Measurements from ENCODE around the gene ATP5IF1. TPM values are rescaled to one million over a fixed set of nuclear protein-coding genes. Genes with fewer than 3 reads are reported as not detected.

ATP5IF1 gene
- total and polyA plus RNA-seq, 2 of the 13 experiments (the other 11 are each of a cell fraction or from before 2014, with no cell fraction given) = 97.7 to 131 TPM

DNA sequence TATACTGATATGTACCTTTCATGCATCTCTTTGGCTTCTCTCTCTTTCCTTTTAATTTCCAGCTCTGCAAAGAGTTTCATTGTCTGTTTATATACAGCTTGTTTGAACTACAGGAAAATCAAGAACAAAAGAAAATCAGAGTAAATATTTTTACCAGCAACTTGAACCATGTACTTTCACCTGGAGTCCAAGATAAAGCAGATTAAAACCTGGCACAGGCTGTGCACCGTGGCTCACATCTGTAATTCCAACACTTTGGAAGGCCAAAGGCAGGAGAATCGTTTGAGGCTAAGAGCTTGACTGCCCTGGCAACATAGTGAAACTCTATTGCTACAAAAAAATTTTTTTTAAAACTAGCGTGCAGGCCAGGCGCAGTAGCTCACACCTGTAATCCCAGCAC is 30.7 kb upstream of the ATP5IF1 start:
- WGBS (ENCODE audit: low lambda C conversion rate) = 57% methylated on average over 4 of the region's 4 CpGs
- H3K36me3 ChIP-seq (replicated peaks in 1 of 2; ENCODE audit: control insufficient read depth in 1 of 2, insufficient read depth in 2 of 2, low read length in 2 of 2) = peaks cover 15 to 58% of the 10 kb centered on the region in 2 experiments
- ChIA-PET CTCF (ENCODE audit: low intra/inter-chr PET ratio, low total read pairs) (no interaction called here), POLR2A (no interaction called here)
- FAIRE-seq (no peak), DNase-seq (ENCODE audit: low spot score) (peak; percentile 55), ATAC-seq (peak; percentile 63)
- H2AFZ ChIP-seq (ENCODE audit: low read length) = no peak overlapping the region
- no peaks in the 10 kb centered on the region for H3K9me3 ChIP-seq (ENCODE audit: low read length)
- H3K9ac ChIP-seq (ENCODE audit: insufficient read depth, low read depth, low read length) = no peak overlapping the region
- H3K27me3 ChIP-seq (ENCODE audit: control insufficient read depth in 1 of 2, insufficient read depth in 2 of 2, low read length in 2 of 2) = no peaks in the 10 kb centered on the region
- peak overlapping the region; percentile 30; the same call in 1 of the 2 replicates for H3K4me2 ChIP-seq (ENCODE audit: low read depth, low read length)
- no peak overlapping the region for H3K4me3 ChIP-seq (replicated peaks in 1 of 3; ENCODE audit: insufficient read depth in 1 of 3, low read depth in 2 of 3, low read length in 3 of 3)
- no peaks in the 10 kb centered on the region for H4K20me1 ChIP-seq (ENCODE audit: insufficient read depth, low read length)
- peaks cover 17% of the 10 kb centered on the region for H3K4me1 ChIP-seq (ENCODE audit: insufficient read depth, low read length)
- no TSS peak for BruUV-seq (replicated peaks)
- intact Hi-C loops (cut with micrococcal nuclease; ENCODE audit: unreplicated experiment) (no loop called here), in situ Hi-C loops (cut with HindIII; ENCODE audit: extremely low pct_ligation_motif_present, low pct_unique_long_range_greater_than_20kb) (loop anchor here (5.0 to 10.0 kb wide), 2 partner anchors 113 to 340 kb away; no protein-coding TSS in a partner anchor)
- peak overlapping the region; percentile 47 for H3K27ac ChIP-seq (ENCODE audit: extremely low read length, insufficient read depth, low read length)
- H3K79me2 ChIP-seq (ENCODE audit: insufficient read depth, low read length) = no peaks in the 10 kb centered on the region
- TF ChIP-seq ZNF883 (CRISPR knock-in tag; IDR thresholded peaks at IDR 0.05; ENCODE audit: not compliant biosample characterization) (no peak), SOX5 (CRISPR knock-in tag; IDR thresholded peaks at IDR 0.05; ENCODE audit: borderline replicate concordance) (peak; percentile 87), ZNF775 (CRISPR knock-in tag; IDR thresholded peaks at IDR 0.05; ENCODE audit: borderline replicate concordance) (no peak), ZFX (CRISPR knock-in tag; IDR thresholded peaks at IDR 0.05; ENCODE audit: low read depth) (peak; percentile 28; the same call in 1 of the 2 replicates), NCOR1 (IDR thresholded peaks at IDR 0.05; ENCODE audit: borderline replicate concordance, low read length) (peak; percentile 63; the same call in 1 of the 2 replicates), FOXA3 (CRISPR knock-in tag; IDR thresholded peaks at IDR 0.05) (peak; percentile 23; the same call in 1 of the 2 replicates), REST (IDR thresholded peaks at IDR 0.05; ENCODE audit: borderline replicate concordance in 1 of 2, low read depth in 1 of 2, low read length in 2 of 2) (no peak), GFI1 (CRISPR knock-in tag; IDR thresholded peaks at IDR 0.05; ENCODE audit: borderline replicate concordance) (0 out of 2 replicates have a peak, but pooled peaks have one; percentile 20), SALL1 (CRISPR knock-in tag; IDR thresholded peaks at IDR 0.05) (peak; percentile 49)
- TF ChIP-seq, protein P1, sequence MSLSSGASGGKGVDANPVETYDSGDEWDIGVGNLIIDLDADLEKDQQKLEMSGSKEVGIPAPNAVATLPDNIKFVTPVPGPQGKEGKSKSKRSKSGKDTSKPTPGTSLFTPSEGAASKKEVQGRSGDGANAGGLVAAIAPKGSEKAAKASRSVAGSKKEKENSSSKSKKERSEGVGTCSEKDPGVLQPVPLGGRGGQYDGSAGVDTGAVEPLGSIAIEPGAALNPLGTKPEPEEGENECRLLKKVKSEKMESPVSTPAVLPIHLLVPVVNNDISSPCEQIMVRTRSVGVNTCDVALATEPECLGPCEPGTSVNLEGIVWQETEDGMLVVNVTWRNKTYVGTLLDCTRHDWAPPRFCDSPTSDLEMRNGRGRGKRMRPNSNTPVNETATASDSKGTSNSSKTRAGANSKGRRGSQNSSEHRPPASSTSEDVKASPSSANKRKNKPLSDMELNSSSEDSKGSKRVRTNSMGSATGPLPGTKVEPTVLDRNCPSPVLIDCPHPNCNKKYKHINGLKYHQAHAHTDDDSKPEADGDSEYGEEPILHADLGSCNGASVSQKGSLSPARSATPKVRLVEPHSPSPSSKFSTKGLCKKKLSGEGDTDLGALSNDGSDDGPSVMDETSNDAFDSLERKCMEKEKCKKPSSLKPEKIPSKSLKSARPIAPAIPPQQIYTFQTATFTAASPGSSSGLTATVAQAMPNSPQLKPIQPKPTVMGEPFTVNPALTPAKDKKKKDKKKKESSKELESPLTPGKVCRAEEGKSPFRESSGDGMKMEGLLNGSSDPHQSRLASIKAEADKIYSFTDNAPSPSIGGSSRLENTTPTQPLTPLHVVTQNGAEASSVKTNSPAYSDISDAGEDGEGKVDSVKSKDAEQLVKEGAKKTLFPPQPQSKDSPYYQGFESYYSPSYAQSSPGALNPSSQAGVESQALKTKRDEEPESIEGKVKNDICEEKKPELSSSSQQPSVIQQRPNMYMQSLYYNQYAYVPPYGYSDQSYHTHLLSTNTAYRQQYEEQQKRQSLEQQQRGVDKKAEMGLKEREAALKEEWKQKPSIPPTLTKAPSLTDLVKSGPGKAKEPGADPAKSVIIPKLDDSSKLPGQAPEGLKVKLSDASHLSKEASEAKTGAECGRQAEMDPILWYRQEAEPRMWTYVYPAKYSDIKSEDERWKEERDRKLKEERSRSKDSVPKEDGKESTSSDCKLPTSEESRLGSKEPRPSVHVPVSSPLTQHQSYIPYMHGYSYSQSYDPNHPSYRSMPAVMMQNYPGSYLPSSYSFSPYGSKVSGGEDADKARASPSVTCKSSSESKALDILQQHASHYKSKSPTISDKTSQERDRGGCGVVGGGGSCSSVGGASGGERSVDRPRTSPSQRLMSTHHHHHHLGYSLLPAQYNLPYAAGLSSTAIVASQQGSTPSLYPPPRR (CRISPR knock-in tag; IDR thresholded peaks at IDR 0.05; ENCODE audit: borderline replicate concordance) = 0 out of 2 replicates have a peak, but pooled peaks have one; percentile 23
- TF ChIP-seq, protein P2, sequence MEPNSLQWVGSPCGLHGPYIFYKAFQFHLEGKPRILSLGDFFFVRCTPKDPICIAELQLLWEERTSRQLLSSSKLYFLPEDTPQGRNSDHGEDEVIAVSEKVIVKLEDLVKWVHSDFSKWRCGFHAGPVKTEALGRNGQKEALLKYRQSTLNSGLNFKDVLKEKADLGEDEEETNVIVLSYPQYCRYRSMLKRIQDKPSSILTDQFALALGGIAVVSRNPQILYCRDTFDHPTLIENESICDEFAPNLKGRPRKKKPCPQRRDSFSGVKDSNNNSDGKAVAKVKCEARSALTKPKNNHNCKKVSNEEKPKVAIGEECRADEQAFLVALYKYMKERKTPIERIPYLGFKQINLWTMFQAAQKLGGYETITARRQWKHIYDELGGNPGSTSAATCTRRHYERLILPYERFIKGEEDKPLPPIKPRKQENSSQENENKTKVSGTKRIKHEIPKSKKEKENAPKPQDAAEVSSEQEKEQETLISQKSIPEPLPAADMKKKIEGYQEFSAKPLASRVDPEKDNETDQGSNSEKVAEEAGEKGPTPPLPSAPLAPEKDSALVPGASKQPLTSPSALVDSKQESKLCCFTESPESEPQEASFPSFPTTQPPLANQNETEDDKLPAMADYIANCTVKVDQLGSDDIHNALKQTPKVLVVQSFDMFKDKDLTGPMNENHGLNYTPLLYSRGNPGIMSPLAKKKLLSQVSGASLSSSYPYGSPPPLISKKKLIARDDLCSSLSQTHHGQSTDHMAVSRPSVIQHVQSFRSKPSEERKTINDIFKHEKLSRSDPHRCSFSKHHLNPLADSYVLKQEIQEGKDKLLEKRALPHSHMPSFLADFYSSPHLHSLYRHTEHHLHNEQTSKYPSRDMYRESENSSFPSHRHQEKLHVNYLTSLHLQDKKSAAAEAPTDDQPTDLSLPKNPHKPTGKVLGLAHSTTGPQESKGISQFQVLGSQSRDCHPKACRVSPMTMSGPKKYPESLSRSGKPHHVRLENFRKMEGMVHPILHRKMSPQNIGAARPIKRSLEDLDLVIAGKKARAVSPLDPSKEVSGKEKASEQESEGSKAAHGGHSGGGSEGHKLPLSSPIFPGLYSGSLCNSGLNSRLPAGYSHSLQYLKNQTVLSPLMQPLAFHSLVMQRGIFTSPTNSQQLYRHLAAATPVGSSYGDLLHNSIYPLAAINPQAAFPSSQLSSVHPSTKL (CRISPR knock-in tag; IDR thresholded peaks at IDR 0.05) = peak; percentile 64; the same call in 1 of the 2 replicates

All from HepG2 (cell line).